ENCODE results near the gene SASH1. TPM values are rescaled to one million over a fixed set of nuclear protein-coding genes. Genes with fewer than 3 reads are reported as not detected.
"Not testable (repeated sequence)": the region's sequence is repeated elsewhere in the genome, so short reads cannot be mapped to it uniquely, and the experiment has no call there.

SASH1 gene
- total RNA-seq, 1 donor from 2014 or later, result 75.7 TPM

- Mint-ChIP-seq H3K27me3 (ENCODE audit: unreplicated experiment) (no peaks in the 10 kb centered on the region), H3K36me3 (ENCODE audit: unreplicated experiment) (peaks cover 14% of the 10 kb centered on the region), H3K27ac (ENCODE audit: unreplicated experiment) (no peak overlapping the region), H3K4me3 (ENCODE audit: unreplicated experiment) (no peak overlapping the region), H3K9me3 (ENCODE audit: unreplicated experiment) (no peaks in the 10 kb centered on the region), H3K4me1 (ENCODE audit: unreplicated experiment) (peaks cover 4% of the 10 kb centered on the region)
- DNase-seq (ENCODE audit: extremely low spot score, unreplicated experiment), result no peak
- TF ChIP-seq, protein P1, sequence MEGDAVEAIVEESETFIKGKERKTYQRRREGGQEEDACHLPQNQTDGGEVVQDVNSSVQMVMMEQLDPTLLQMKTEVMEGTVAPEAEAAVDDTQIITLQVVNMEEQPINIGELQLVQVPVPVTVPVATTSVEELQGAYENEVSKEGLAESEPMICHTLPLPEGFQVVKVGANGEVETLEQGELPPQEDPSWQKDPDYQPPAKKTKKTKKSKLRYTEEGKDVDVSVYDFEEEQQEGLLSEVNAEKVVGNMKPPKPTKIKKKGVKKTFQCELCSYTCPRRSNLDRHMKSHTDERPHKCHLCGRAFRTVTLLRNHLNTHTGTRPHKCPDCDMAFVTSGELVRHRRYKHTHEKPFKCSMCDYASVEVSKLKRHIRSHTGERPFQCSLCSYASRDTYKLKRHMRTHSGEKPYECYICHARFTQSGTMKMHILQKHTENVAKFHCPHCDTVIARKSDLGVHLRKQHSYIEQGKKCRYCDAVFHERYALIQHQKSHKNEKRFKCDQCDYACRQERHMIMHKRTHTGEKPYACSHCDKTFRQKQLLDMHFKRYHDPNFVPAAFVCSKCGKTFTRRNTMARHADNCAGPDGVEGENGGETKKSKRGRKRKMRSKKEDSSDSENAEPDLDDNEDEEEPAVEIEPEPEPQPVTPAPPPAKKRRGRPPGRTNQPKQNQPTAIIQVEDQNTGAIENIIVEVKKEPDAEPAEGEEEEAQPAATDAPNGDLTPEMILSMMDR (IDR thresholded peaks at IDR 0.05), result no peak
Measured at GRCh38 chr6:148375401-148375800, 32.8 kb downstream of the SASH1 start.

DNA sequence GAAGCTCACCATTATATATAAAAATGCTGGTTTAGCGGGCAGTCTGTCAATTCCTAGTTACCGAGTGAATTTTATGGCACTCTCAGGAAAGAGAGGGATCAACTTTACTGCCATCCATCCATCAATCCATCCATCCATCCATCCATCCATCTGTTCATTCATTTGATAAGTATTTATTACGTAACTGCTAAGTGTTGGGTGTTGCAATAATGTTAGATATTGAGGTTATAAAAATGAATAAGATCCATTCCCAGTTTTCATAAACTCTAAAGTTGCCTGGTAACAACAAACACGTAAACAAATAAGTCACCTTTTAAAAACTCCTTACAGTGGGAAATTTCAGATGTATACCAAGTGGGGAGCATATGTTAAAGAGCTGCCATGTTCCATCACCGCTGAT, 36.8 kb downstream of the SASH1 start:
- TF ChIP-seq, protein P1 (IDR thresholded peaks at IDR 0.05), result no peak
- DNase-seq (ENCODE audit: extremely low spot score, unreplicated experiment), result no peak
- Mint-ChIP-seq H3K36me3 (ENCODE audit: unreplicated experiment) (peaks cover 14% of the 10 kb centered on the region), H3K9me3 (ENCODE audit: unreplicated experiment) (no peaks in the 10 kb centered on the region), H3K27ac (ENCODE audit: unreplicated experiment) (no peak overlapping the region), H3K27me3 (ENCODE audit: unreplicated experiment) (no peaks in the 10 kb centered on the region), H3K4me3 (ENCODE audit: unreplicated experiment) (no peak overlapping the region), H3K4me1 (ENCODE audit: unreplicated experiment) (peaks cover 8% of the 10 kb centered on the region)

DNA sequence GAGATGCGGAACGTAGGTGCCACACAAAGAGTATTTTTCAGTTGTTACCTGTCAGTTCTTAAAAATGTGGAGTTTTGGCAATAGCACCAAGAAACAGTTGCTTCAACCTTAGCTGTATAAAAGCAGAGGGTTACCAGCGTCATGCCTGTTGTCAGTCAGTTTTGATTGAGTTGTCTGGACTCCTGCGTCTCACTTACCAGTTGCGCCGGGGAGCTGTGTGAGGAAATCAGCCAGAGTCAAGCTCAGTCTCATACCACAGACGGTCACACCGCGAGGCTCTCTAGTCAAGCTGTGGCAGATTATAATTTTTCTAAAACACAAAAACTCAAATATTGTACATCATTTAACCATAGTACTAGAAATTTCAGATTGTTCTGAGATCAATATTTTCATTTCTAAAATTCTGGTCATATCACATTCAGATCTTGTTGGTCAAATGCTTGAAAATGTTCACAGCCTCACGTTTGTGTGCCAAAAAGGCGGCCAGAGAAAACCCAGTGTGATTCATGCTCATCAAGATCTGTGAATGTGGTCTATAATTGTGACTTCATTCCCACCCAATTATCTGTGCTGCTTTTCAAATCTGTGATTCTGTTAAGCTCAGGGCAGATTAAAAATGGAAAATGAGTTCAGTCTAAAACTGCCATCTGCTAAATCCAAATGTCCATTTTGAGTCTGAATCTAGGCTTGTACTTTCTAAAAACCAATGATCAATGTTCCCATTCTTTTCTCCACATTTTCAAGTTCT, 37.5 kb downstream of the SASH1 start:
- Mint-ChIP-seq H3K4me1 (ENCODE audit: unreplicated experiment) (peaks cover 8% of the 10 kb centered on the region), H3K36me3 (ENCODE audit: unreplicated experiment) (peaks cover 14% of the 10 kb centered on the region), H3K27me3 (ENCODE audit: unreplicated experiment) (no peaks in the 10 kb centered on the region), H3K4me3 (ENCODE audit: unreplicated experiment) (no peak overlapping the region), H3K9me3 (ENCODE audit: unreplicated experiment) (no peaks in the 10 kb centered on the region), H3K27ac (ENCODE audit: unreplicated experiment) (no peak overlapping the region)
- TF ChIP-seq, protein P1 (IDR thresholded peaks at IDR 0.05), result no peak
- DNase-seq (ENCODE audit: extremely low spot score, unreplicated experiment), result no peak

DNA sequence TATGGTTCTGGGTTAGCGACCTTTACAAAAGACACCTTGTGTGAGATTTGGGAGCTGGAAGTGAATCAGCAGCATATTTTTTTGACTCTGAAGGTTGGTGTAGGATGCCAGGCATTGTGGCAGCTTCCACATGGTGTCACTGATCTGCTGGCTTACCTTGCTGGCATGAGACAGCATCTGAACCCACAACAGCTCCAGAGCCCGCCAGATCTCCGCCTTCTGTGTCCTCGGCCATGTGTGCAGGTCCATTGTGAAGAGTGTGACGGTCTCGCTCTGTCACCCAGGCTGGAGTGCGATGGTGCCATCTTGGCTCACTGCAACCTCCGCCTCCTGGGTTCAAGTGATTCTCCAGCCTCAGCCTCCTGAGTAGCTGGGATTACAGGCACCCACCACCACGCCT, 39.4 kb downstream of the SASH1 start:
- H3K27me3 Mint-ChIP-seq (ENCODE audit: unreplicated experiment); H3K36me3 Mint-ChIP-seq (ENCODE audit: unreplicated experiment); H3K4me3 Mint-ChIP-seq (ENCODE audit: unreplicated experiment); H3K27ac Mint-ChIP-seq (ENCODE audit: unreplicated experiment); H3K9me3 Mint-ChIP-seq (ENCODE audit: unreplicated experiment); DNase-seq (ENCODE audit: extremely low spot score, unreplicated experiment); H3K4me1 Mint-ChIP-seq (ENCODE audit: unreplicated experiment): not testable (repeated sequence)

GRCh38 chr6:148382861-148383260, 40.2 kb downstream of the SASH1 start:
- peaks cover 3% of the 10 kb centered on the region for H3K36me3 Mint-ChIP-seq (ENCODE audit: unreplicated experiment)
- no peaks in the 10 kb centered on the region for H3K9me3 Mint-ChIP-seq (ENCODE audit: unreplicated experiment)
- H3K27me3 Mint-ChIP-seq (ENCODE audit: unreplicated experiment), result no peaks in the 10 kb centered on the region
- H3K27ac Mint-ChIP-seq (ENCODE audit: unreplicated experiment), result no peak overlapping the region
- no peak for DNase-seq (ENCODE audit: extremely low spot score, unreplicated experiment)
- peaks cover 8% of the 10 kb centered on the region for H3K4me1 Mint-ChIP-seq (ENCODE audit: unreplicated experiment)
- H3K4me3 Mint-ChIP-seq (ENCODE audit: unreplicated experiment), result no peak overlapping the region
- TF ChIP-seq, protein P1 (IDR thresholded peaks at IDR 0.05), result no peak

All from osteocyte (in vitro differentiated cells).